ENCODE results near the gene PSG6.

DNA sequence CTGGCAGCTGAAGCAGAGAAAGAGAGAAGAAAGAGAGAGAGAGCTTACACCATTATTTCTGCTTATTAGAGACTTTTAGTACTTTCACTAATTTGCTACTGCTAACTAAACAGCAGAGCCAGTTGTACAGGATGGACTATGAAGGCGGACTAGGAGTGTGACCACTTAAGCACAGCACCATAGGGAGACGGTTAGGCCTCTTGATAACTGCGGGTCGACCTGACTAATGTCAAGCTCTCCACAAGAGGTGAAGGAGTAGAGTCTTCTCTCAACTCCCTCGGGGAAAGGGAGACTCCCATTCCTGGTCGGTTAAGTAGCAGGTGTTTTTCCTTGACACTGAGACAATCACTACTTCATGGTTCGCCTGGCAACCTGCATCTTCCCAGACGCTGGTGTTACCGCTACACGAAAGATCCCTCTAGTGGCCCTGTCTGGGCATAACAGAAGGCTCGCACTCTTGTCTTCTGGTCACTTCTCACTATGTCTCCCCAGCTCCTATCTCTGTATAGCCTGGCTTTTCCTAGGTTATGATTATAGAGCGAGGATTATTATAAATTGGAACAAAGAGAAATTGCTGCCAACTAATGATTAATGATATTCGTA, 24.6 kb upstream of the PSG6 start:
- TF ChIP-seq ZNF274 (IDR thresholded peaks at IDR 0.05; ENCODE audit: low read depth, low read length) (no peak), SUZ12 (IDR thresholded peaks at IDR 0.05; ENCODE audit: extremely low read depth, insufficient read depth, insufficient read length) (no peak)

All from NT2/D1 (cell line).